IPS DF 4.7 (cell line): ENCODE results near the gene MYCBP2.
"Not testable (repeated sequence)": the region's sequence is repeated elsewhere in the genome, so short reads cannot be mapped to it uniquely, and the experiment has no call there.

ENCODE experiments used
- DNase-seq: peaks from one replicate; pipeline ENCODE4 v3.0.0-alpha.2; 2013; ENCODE audit warnings: low spot score; ENCODE audit errors: extremely low read depth

The MYCBP2 gene, protein sequence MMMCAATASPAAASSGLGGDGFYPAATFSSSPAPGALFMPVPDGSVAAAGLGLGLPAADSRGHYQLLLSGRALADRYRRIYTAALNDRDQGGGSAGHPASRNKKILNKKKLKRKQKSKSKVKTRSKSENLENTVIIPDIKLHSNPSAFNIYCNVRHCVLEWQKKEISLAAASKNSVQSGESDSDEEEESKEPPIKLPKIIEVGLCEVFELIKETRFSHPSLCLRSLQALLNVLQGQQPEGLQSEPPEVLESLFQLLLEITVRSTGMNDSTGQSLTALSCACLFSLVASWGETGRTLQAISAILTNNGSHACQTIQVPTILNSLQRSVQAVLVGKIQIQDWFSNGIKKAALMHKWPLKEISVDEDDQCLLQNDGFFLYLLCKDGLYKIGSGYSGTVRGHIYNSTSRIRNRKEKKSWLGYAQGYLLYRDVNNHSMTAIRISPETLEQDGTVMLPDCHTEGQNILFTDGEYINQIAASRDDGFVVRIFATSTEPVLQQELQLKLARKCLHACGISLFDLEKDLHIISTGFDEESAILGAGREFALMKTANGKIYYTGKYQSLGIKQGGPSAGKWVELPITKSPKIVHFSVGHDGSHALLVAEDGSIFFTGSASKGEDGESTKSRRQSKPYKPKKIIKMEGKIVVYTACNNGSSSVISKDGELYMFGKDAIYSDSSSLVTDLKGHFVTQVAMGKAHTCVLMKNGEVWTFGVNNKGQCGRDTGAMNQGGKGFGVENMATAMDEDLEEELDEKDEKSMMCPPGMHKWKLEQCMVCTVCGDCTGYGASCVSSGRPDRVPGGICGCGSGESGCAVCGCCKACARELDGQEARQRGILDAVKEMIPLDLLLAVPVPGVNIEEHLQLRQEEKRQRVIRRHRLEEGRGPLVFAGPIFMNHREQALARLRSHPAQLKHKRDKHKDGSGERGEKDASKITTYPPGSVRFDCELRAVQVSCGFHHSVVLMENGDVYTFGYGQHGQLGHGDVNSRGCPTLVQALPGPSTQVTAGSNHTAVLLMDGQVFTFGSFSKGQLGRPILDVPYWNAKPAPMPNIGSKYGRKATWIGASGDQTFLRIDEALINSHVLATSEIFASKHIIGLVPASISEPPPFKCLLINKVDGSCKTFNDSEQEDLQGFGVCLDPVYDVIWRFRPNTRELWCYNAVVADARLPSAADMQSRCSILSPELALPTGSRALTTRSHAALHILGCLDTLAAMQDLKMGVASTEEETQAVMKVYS (N-terminal part only)

DNA sequence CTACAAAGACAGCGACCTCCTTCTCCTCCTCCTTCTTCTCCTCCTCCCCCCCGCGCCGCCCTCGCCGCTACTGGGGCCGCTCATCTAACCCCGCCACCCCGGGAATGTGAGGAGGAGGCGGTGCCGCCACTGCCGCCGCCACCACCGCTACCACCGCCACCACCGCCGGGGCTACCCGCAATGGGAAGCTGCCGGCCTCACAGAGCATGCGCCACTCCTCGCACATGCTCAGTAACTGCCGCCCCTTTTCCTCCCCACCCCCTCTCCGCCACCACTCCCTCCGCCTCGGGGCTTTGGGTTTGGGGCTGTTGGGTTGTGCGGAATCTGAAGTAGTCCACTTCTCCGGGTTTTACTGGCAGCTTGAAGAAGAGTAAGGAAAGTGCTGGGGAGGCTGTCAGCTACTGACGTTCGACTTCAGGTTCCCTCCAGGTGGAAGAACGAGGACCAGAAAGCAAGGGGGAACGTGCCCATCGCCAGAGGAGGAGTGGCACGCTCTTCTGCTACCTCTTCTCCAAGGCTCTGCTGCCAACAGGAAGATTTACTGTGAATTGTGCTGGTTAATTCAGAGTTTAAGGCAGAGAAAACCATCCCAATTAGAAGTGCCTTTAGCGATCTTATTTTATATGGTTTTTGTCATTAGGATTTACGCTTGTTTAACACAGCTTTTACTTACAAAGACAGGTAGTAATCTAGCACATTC is at the start of gene MYCBP2:
Gene MYCBP2, minus strand, starts transcription at position 190 of the 700 bp plus-strand sequence. CDS start 319 bp downstream, outside the sequence.
- peak; percentile 98 for DNase-seq

DNA sequence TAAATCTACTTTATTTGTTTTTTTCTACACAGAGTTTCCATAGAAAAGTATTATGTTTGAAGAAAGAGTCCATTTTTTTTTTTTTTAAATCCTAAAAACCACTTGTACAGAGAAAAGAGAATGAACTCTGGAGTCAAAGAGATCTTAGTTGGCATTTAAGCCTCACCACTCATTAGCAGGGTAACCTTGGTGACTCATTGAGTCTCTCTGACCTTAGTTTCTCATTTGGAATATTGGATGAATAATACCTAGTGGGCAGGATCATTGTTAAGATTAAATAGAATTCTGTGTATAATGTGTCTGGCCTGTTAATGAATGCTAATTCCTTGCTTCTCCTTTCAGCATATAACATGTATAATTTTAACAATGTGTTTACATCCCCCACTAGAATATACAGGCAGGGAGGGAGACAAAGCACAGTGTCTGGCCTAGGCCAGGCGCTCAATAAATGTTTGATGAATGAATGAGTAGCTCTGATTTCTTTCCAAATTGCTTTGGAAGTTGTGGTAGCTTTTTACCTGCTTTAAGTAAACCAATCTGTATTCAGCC is 48.7 kb upstream of the MYCBP2 start:
- no peak for DNase-seq

DNA sequence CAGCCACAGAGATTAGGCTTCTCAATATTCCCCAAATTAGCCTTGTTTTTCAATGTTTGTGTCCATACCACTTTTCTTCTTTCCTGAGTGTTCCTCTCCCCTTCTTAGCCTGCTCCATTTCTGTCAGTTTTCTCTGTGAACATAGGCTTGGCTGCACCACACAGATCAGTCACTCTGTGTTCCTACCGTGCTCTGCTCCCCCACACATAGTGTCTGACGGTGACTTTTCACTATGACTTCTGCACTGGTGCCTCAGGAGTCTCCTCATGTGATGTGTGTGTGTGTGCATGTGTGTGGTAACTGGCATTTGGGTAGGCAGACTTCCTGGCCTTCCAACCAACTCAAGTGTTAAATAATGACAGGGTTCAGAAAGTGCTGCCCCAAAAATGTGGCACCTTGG is 47.9 kb upstream of the MYCBP2 start:
- DNase-seq: no peak

DNA sequence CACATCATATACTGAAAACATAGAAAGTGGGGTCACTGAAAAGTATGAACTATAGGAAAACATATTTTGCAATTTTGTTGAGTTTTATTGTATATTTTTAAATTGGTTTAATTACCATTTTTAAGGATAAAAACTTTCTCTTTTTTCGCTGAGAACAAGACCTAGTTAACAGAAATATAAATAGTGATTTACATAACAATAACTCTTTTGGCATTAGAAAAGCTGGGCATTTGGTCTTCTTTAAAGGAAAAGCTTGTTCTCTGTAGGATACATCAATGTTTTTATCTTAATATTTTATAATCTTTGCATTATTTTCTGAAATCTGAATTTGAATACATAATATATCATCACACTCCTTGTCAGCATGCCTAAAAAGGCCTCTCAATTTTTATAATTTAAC is 47.4 kb upstream of the MYCBP2 start:
- DNase-seq: no peak

GRCh38 chr13:77373502-77373901 is 46.6 kb upstream of the MYCBP2 start:
- DNase-seq: no peak

DNA sequence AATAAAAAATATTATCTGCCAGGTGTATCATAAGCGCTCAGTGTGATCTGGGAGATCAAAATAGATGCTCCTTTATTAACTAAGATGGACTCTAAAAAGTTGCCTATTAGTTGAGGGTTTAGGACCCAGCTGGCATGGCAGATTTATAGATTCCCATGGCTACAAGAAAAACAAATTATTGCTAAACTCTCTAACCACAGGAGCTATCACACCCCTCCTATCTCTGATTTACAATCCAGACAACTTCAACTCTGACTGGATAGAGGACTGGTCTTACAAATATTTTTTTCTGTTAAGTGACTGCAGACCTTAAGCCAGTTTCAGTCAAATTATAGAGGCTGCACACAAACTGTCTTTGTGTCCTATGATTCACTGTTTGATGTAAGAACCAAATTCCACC is 45.4 kb upstream of the MYCBP2 start:
- no peak for DNase-seq

GRCh38 chr13:77370888-77371287 is 44.0 kb upstream of the MYCBP2 start:
- no peak for DNase-seq

DNA sequence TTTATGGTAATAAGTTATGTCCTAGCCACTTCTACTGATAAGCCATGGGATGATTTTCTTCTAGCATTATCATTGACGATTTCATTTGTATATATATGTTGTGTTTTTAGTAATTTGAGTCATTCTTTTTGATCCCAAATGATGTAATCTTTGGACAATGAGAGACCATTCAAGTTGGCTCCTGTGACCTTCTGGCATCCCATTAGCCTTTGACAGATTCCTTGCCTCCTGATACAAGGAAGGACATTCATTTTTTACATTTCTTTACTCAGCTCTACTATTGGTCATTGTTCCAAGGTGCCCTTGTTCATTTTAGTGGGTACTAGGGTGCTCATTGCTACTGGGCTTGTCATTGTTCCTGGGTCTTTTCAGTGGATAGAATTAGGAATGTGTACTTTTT is 35.3 kb upstream of the MYCBP2 start:
- DNase-seq: no peak

- no peak for DNase-seq
These were observed 33.3 kb upstream of the MYCBP2 start for GRCh38 chr13:77360032-77360685.

- DNase-seq: no peak
These were observed 32.3 kb upstream of the MYCBP2 start for GRCh38 chr13:77359171-77359570.

GRCh38 chr13:77358001-77358400 is 31.1 kb upstream of the MYCBP2 start:
- DNase-seq: no peak

DNA sequence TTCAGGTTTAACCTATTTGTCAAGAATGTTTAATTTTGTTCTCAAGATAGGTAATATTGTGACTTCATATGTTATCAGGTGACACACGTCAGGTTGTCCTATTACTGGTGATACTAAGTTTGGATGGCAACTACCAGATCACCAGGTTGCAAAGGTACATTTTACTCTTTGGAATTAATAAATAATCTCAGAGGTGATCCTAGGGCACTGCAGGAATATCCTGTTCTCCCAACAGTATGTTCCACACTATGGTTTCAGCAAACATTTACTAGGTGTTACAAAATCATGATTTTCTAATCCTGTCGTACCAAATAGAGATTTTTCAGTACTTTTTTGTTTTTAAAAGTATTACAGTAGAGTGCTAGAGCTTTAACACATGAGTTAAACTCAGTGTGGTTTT is 29.3 kb upstream of the MYCBP2 start:
- no peak for DNase-seq

DNA sequence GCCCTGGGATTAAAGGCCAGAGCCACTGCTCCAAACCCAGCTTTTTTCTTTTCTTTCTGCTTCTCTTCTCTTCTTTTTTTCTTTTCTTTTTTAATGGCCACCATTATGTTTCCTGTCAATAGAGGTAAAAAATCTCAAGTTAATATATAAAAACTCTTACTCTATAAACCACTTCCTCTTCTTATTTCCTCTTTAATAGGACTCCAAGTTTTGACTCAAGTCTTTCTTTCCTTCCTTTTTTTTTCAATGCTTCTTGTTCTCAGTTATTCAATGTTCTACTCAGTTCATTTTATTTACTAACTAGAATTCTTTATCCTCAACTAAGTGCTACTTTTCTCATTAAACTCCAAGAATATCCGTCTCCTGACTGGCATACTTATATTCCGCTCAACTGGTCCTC is 27.1 kb upstream of the MYCBP2 start:
- no peak for DNase-seq

DNA sequence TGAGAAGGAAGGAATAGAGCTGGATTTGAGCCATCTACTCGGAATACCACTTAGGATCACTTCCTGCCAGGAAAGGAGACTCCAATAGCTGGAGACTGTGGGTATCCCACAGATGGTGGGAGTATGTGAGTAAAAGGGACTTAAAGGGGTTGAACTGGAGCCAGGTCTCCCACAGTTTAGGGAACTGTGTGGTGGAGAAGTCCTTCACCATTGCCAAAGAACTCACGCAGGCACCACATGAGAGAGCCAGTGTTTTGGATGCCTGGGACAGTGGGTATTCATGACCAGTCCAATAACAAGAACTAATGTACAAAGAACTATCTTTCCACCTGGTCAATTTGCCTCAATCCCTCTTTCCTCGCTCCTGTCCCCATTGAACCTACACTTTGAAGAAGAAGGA is 24.4 kb upstream of the MYCBP2 start:
- no peak for DNase-seq

DNA sequence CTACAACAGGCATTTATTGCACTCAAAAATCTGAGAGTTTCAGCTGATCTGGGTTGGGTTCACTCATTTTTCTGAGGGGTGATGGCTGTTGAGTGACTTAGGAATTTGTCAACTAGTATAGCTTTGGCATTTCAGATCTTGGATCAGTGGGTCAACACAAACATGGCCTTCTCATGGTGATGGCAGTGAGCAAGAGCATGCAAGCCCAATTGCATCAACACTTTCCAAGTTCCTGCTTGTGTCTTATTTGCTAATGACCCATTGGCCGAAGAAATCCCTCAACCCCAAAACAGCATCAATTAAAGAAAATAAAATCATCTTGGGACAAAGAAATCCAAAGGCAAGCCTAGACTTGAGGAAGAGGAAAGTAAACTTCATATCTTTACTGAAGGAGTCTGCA is 23.9 kb upstream of the MYCBP2 start:
- DNase-seq: no peak

GRCh38 chr13:77349365-77349764 is 22.5 kb upstream of the MYCBP2 start:
- no peak for DNase-seq

DNA sequence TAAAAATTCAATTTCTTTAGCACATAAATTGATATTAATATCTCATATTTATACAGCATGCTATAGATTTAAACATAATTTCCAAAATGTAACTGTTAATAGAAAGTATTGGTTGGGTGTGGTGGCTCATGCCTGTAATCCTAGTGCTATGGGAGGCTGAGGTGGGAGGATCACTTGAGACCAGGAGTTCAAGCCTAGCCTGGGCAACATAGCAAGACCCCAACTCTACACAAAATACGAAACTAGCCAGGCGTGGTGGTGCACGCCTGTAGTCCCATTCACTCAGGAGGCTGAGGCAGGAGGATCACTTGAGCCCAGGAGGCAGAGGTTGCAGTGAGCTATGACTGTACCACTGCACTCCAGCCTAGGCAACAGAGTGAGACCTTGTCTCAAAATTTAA is 20.5 kb upstream of the MYCBP2 start:
- DNase-seq: not testable (repeated sequence)

GRCh38 chr13:77345150-77345780 is 18.4 kb upstream of the MYCBP2 start:
- no peak for DNase-seq

GRCh38 chr13:77343841-77344240 is 16.9 kb upstream of the MYCBP2 start:
- no peak for DNase-seq

DNA sequence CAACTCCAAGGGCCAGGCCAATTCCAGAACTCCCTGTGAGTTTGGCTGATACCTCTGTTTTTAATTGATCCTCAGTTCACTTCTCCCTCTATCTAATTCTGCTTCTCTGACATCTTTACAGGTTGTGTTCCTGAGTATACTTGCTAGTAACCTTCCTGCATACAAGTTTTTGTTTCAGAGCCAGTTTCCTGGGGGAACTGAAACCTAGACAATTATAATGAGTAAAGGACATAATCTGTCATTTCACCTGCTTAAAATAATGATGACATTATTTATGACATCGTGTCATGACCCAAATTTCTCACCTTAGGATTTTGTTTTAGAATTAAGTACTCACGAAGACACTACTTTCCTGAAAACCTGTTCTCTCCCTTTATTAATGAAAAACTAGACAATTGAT is 12.5 kb upstream of the MYCBP2 start:
- no peak for DNase-seq
